IMR-90 (cell line): ENCODE measurements around the gene SMCHD1. TPM values are rescaled to one million over a fixed set of nuclear protein-coding genes. Genes with fewer than 3 reads are reported as not detected.

Experiments used
- ATAC-seq: fragments of 200-7000 bp; cut with Tn5 transposase; 2 replicates; pipeline ENCODE4 v1.9.1; 2020; ENCODE audit warnings: low read depth, mild to moderate bottlenecking, moderate library complexity
- BruUV-seq: library from RNA; stranded (reverse); fragments of 400-500 nt; replicated peaks from 2 replicates; lab custom pipeline; 2021; lab: Mats Ljungman, UMichigan
- CTCF ChIA-PET: fragments of 300-600 bp; formaldehyde crosslinking; extraction: SDS; loops from one replicate; lab custom pipeline; 2021; ENCODE audit warnings: antibody characterized with exemption; lab: Yijun Ruan, JAX
- POLR2A ChIA-PET: fragments of 300-600 bp; sonication (Branson Sonifier 250); formaldehyde crosslinking; loops from one replicate; lab custom pipeline; 2022; ENCODE audit warnings: antibody characterized with exemption; ENCODE audit not compliant: unreplicated experiment; lab: Charles Lee
- DNase-seq: peaks from one replicate; pipeline ENCODE4 v3.0.0; 2013
- H2AFZ ChIP-seq: replicated peaks from 2 replicates; pipeline ENCODE3; 2013; ENCODE audit warnings: low read length, mild to moderate bottlenecking; ENCODE audit not compliant: poor library complexity
- H2AK5ac ChIP-seq: 2 replicates; pipeline ENCODE4 v1.6.1; 2013; ENCODE audit warnings: low read depth, low read length, inconsistent platforms
- H2AK9ac ChIP-seq: replicated peaks from 2 replicates; pipeline ENCODE3; 2013; ENCODE audit warnings: mild to moderate bottlenecking, low read depth, low read length, moderate library complexity; ENCODE audit not compliant: poor library complexity
- H2BK120ac ChIP-seq: 2 replicates; pipeline ENCODE4 v1.6.1; 2013; ENCODE audit warnings: low read depth, low read length, inconsistent platforms
- H2BK15ac ChIP-seq: 3 replicates; pipeline ENCODE4 v1.6.1; 2013; ENCODE audit warnings: low read depth, low read length, inconsistent platforms
- H2BK20ac ChIP-seq: 2 replicates; pipeline ENCODE4 v1.6.1; 2013; ENCODE audit warnings: low read depth, mild to moderate bottlenecking, inconsistent platforms, low read length, moderate library complexity
- H2BK5ac ChIP-seq: 2 replicates; pipeline ENCODE4 v1.6.1; 2013; ENCODE audit warnings: mild to moderate bottlenecking, low read depth, low read length, inconsistent platforms; ENCODE audit not compliant: poor library complexity, severe bottlenecking
- H3K14ac ChIP-seq: replicated peaks from 2 replicates; pipeline ENCODE4 v1.6.1; 2013; ENCODE audit warnings: low read depth, low read length, inconsistent platforms
- H3K18ac ChIP-seq: 2 replicates; pipeline ENCODE4 v1.6.1; 2013; ENCODE audit warnings: low read depth, low read length, control low read depth
- H3K23ac ChIP-seq: 2 replicates; pipeline ENCODE4 v1.6.1; 2013; ENCODE audit warnings: low read depth, low read length, inconsistent platforms
- H3K27ac ChIP-seq: 2 replicates; pipeline ENCODE4 v1.5.1; 2013; ENCODE audit warnings: mild to moderate bottlenecking, control low read depth, low read length; ENCODE audit not compliant: insufficient read depth
- H3K27me3 ChIP-seq: 2 replicates; pipeline ENCODE4 v1.6.1; 2013; ENCODE audit warnings: low read length; ENCODE audit not compliant: control insufficient read depth, insufficient read depth
- H3K36me3 ChIP-seq: 2 replicates; pipeline ENCODE4 v1.6.1; 2013; ENCODE audit warnings: low read length, mixed read lengths; ENCODE audit not compliant: control insufficient read depth, insufficient read depth
- H3K4ac ChIP-seq: 2 replicates; pipeline ENCODE4 v1.6.1; 2013; ENCODE audit warnings: low read depth, low read length, inconsistent platforms
- H3K4me1 ChIP-seq: 2 replicates; pipeline ENCODE4 v1.6.1; 2013; ENCODE audit warnings: low read length, mixed read lengths; ENCODE audit not compliant: control insufficient read depth, insufficient read depth
- H3K4me2 ChIP-seq: 2 replicates; pipeline ENCODE4 v1.6.1; 2013; ENCODE audit warnings: low read depth, mild to moderate bottlenecking, control low read depth, low read length, moderate library complexity
- H3K4me3 ChIP-seq: 2 replicates; pipeline ENCODE4 v1.5.1; 2013; ENCODE audit warnings: low read depth, mild to moderate bottlenecking, control low read depth, low read length, moderate library complexity; ENCODE audit not compliant: insufficient read depth
- H3K56ac ChIP-seq: 2 replicates; pipeline ENCODE4 v1.6.1; 2013; ENCODE audit warnings: low read length, inconsistent platforms; ENCODE audit not compliant: insufficient read depth; ENCODE audit errors: extremely low read depth
- H3K79me1 ChIP-seq, 2 experiments: 2 replicates each; pipeline ENCODE4 v1.6.1; 2013; ENCODE audit warnings: low read length in 2 of 2, inconsistent platforms in 1 of 2, low read depth in 1 of 2
- H3K9ac ChIP-seq: 2 replicates; pipeline ENCODE4 v1.6.1; 2013; ENCODE audit warnings: low read depth, low read length, control low read depth
- H3K9me1 ChIP-seq: 2 replicates; pipeline ENCODE4 v1.6.1; 2013; ENCODE audit warnings: low read length, inconsistent platforms; ENCODE audit not compliant: insufficient read depth
- H3K9me3 ChIP-seq: 2 replicates; pipeline ENCODE4 v1.6.1; 2013; ENCODE audit warnings: low read length; ENCODE audit not compliant: control insufficient read depth, insufficient read depth
- H4K20me1 ChIP-seq: 2 replicates; pipeline ENCODE4 v1.6.1; 2013; ENCODE audit warnings: low read length, inconsistent platforms; ENCODE audit not compliant: insufficient read depth
- H4K5ac ChIP-seq: 2 replicates; pipeline ENCODE4 v1.6.1; 2013; ENCODE audit warnings: mild to moderate bottlenecking, low read depth, low read length, control low read depth
- H4K8ac ChIP-seq, 2 experiments: 2 replicates each; pipeline ENCODE4 v1.6.1; 2013; ENCODE audit warnings: low read depth in 2 of 2, low read length in 2 of 2, control low read depth in 1 of 2, inconsistent platforms in 1 of 2
- H4K91ac ChIP-seq: 2 replicates; pipeline ENCODE4 v1.6.1; 2013; ENCODE audit warnings: low read depth, low read length, inconsistent platforms; ENCODE audit not compliant: insufficient read depth
- BHLHE40 ChIP-seq: fragments of 150-350 bp; IDR thresholded peaks from 2 replicates; pipeline ENCODE4 v1.6.1; 2016; ENCODE audit warnings: mild to moderate bottlenecking, low read depth, low read length
- CEBPB ChIP-seq: IDR thresholded peaks from 2 replicates; pipeline ENCODE4 v1.6.1; 2012; ENCODE audit warnings: low read depth, low read length, improper control_type of control experiment
- CHD1 ChIP-seq: IDR thresholded peaks from 2 replicates; pipeline ENCODE4 v1.6.1; 2012; ENCODE audit warnings: low read depth, low read length, improper control_type of control experiment
- CTCF ChIP-seq: conservative IDR thresholded peaks from 2 replicates; pipeline ENCODE4 v1.5.1; 2012; ENCODE audit warnings: mild to moderate bottlenecking, low read depth, low read length, improper control_type of control experiment
- FOS ChIP-seq: fragments of 150-350 bp; IDR thresholded peaks from 2 replicates; pipeline ENCODE4 v1.6.1; 2016; ENCODE audit warnings: low read depth, low read length
- MAFK ChIP-seq: IDR thresholded peaks from 2 replicates; pipeline ENCODE4 v1.6.1; 2012; ENCODE audit warnings: low read depth, low read length, improper control_type of control experiment
- MAZ ChIP-seq: IDR thresholded peaks from 2 replicates; pipeline ENCODE4 v1.6.1; 2012; ENCODE audit warnings: low read depth, mild to moderate bottlenecking, low read length, improper control_type of control experiment, moderate library complexity, borderline replicate concordance
- MXI1 ChIP-seq: IDR thresholded peaks from 2 replicates; pipeline ENCODE4 v1.6.1; 2012; ENCODE audit warnings: low read depth, mild to moderate bottlenecking, low read length, moderate library complexity, borderline replicate concordance
- NFE2L2 ChIP-seq: fragments of 150-350 bp; IDR thresholded peaks from 2 replicates; pipeline ENCODE4 v1.6.1; 2016; ENCODE audit warnings: low read depth, mild to moderate bottlenecking, low read length
- POLR2A ChIP-seq: IDR thresholded peaks from 2 replicates; pipeline ENCODE4 v1.6.1; 2012; ENCODE audit warnings: mild to moderate bottlenecking, low read depth, low read length
- RAD21 ChIP-seq: IDR thresholded peaks from 2 replicates; pipeline ENCODE4 v1.6.1; 2012; ENCODE audit warnings: low read length, improper control_type of control experiment
- RCOR1 ChIP-seq: IDR thresholded peaks from 2 replicates; pipeline ENCODE4 v1.6.1; 2012; ENCODE audit warnings: mild to moderate bottlenecking, low read length, improper control_type of control experiment; ENCODE audit not compliant: insufficient replicate concordance
- RFX5 ChIP-seq: IDR thresholded peaks from 2 replicates; pipeline ENCODE4 v1.8.0; 2012; ENCODE audit warnings: low read depth, mild to moderate bottlenecking, low read length, moderate library complexity
- SMC3 ChIP-seq: fragments of 150-350 bp; IDR thresholded peaks from 2 replicates; pipeline ENCODE4 v1.6.1; 2016; ENCODE audit warnings: low read depth, mild to moderate bottlenecking, antibody characterized with exemption, low read length, moderate library complexity
- USF2 ChIP-seq: fragments of 150-350 bp; IDR thresholded peaks from 2 replicates; pipeline ENCODE4 v1.6.1; 2017; ENCODE audit warnings: mild to moderate bottlenecking, antibody characterized with exemption, low read length, low read depth
- WGBS, 2 experiments: methylation state at CpG; one replicate each; pipeline versions ENCODE4 v1.1.5 to v1.1.7; 2013; ENCODE audit warnings: missing lambda C conversion rate in 2 of 2; ENCODE audit not compliant: insufficient read length in 1 of 2; ENCODE audit errors: extremely low coverage in 2 of 2; 5-methylcytosine and 5-hydroxymethylcytosine counted together
- dilution Hi-C: fragments of 300-500 bp; cut with HindIII; formaldehyde crosslinking; loops from one replicate; pipeline ENCODE4 v1.14.3; 2018; ENCODE audit warnings: low sequenced_read_pairs; ENCODE audit not compliant: unreplicated experiment
- in situ Hi-C: fragments of 300-500 bp; cut with MboI; formaldehyde crosslinking; loops from 3 replicates; pipeline ENCODE4 v1.14.3; 2019; ENCODE audit warnings: low sequenced_read_pairs, inconsistent platforms, mixed read lengths
- intact Hi-C: fragments of 100-400 bp; cut with micrococcal nuclease; formaldehyde crosslinking; loops from 2 replicates; pipeline ENCODE4 v1.10.0; 2022
- polyA plus RNA-seq, 3 experiments: library from polyadenylated mRNA; depleted of rRNA; stranded (reverse); fragments of >200 nt; gene quantifications; 2 replicates each; pipeline ENCODE4 v1.2.3, GENCODE V29; 2012; ENCODE audit warnings: low replicate concordance in 1 of 3
- total RNA-seq: library from RNA; depleted of rRNA; stranded (reverse); fragments of >200 nt; gene quantifications from 2 replicates; pipeline ENCODE4 v1.2.3, GENCODE V29; 2012

SMCHD1 gene
- total and polyA plus RNA-seq, 2 of the 4 experiments (the other 2 are of a cell fraction) = 14.8 to 47.3 TPM

GRCh38 chr18:2758309-2758708 is 102.8 kb downstream of the SMCHD1 start:
- Histone ChIP-seq H4K91ac (no peak overlapping the region), H3K4me3 (no peak overlapping the region), H3K9ac (no peak overlapping the region), H2BK5ac (no peak overlapping the region), H3K36me3 (peaks cover 32% of the 10 kb centered on the region), H3K27me3 (no peaks in the 10 kb centered on the region), H2AFZ (no peak overlapping the region), H4K20me1 (no peaks in the 10 kb centered on the region), H3K4me1 (no peaks in the 10 kb centered on the region), H4K8ac (no peak overlapping the region), H2AK9ac (no peak overlapping the region), H3K14ac (no peak overlapping the region), H3K18ac (no peak overlapping the region), H3K9me3 (no peaks in the 10 kb centered on the region), H3K56ac (no peak overlapping the region), H3K9me1 (peaks cover 9% of the 10 kb centered on the region; the same call in 1 of the 2 replicates), H2BK120ac (no peak overlapping the region), H3K79me1 (peaks cover 14 to 21% of the 10 kb centered on the region in 2 experiments), H4K5ac (no peak overlapping the region), H3K23ac (no peak overlapping the region), H2BK20ac (no peak overlapping the region), H3K4ac (no peak overlapping the region), H2BK15ac (no peak overlapping the region), H3K4me2 (no peak overlapping the region), H3K27ac (no peak overlapping the region), H2AK5ac (no peak overlapping the region)
- ChIA-PET CTCF (no interaction called here), POLR2A (no interaction called here)
- ATAC-seq (no peak), DNase-seq (no peak)
- BruUV-seq = no TSS peak
- no CpG with 5 or more reads among the region's 1 CpG for WGBS, 2 experiments
- in situ Hi-C loops (no loop called here), dilution Hi-C loops (no loop called here), intact Hi-C loops (no loop called here)
- no peak for TF ChIP-seq SMC3
- TF ChIP-seq MAZ = no peak
- no peak for TF ChIP-seq MXI1
- TF ChIP-seq RCOR1 = no peak
- no peak for TF ChIP-seq CHD1
- TF ChIP-seq BHLHE40 = no peak
- no peak for TF ChIP-seq CEBPB
- TF ChIP-seq FOS = no peak
- TF ChIP-seq CTCF = no peak
- TF ChIP-seq USF2 = no peak
- TF ChIP-seq NFE2L2 = no peak
- TF ChIP-seq RFX5 = no peak
- TF ChIP-seq MAFK = no peak
- TF ChIP-seq RAD21 = no peak
- TF ChIP-seq POLR2A = no peak
